OCI-LY3 (cell line): ENCODE results near the gene FHL2.

Experiments
- H2AFZ ChIP-seq: fragments of 200-600, 300-600 bp; shearing (Covaris generic); 2 replicates; pipeline ENCODE4 v1.6.0; 2014; ENCODE audit warnings: antibody characterized with exemption, low read depth, low read length
- H3K27ac ChIP-seq: fragments of 200-600, 300-600 bp; sonication (generic); 2 replicates; pipeline ENCODE4 v1.5.1; 2014; ENCODE audit warnings: mild to moderate bottlenecking, low read length, moderate library complexity, mixed read lengths
- H3K27me3 ChIP-seq: fragments of 200-600, 300-600 bp; sonication (generic); 2 replicates; pipeline ENCODE4 v1.6.1; 2014; ENCODE audit warnings: low read depth, low read length, mixed read lengths
- H3K36me3 ChIP-seq: fragments of 200-600, 300-600 bp; sonication (generic); replicated peaks from 2 replicates; pipeline ENCODE3; 2014; ENCODE audit warnings: low read depth, low read length, mixed read lengths
- H3K4me1 ChIP-seq: fragments of 300-600, 200-600 bp; sonication (generic); 2 replicates; pipeline ENCODE4 v1.6.1; 2014; ENCODE audit warnings: low read length, mixed read lengths
- H3K4me2 ChIP-seq: fragments of 200-600, 300-600 bp; sonication (generic); 2 replicates; pipeline ENCODE4 v1.6.1; 2014; ENCODE audit warnings: low read length, mixed read lengths
- H3K4me3 ChIP-seq: fragments of 300-600, 200-600 bp; sonication (generic); 2 replicates; pipeline ENCODE4 v1.5.1; 2014; ENCODE audit warnings: antibody characterized with exemption, mild to moderate bottlenecking, low read length, moderate library complexity
- H3K79me2 ChIP-seq: fragments of 300-600, 200-600 bp; shearing (Covaris generic); 2 replicates; pipeline ENCODE4 v1.6.1; 2014; ENCODE audit warnings: mild to moderate bottlenecking, low read length, mixed read lengths
- H3K9ac ChIP-seq: fragments of 300-600, 200-600 bp; shearing (Covaris generic); 2 replicates; pipeline ENCODE4 v1.6.0; 2014; ENCODE audit warnings: mild to moderate bottlenecking, low read length, moderate library complexity
- H3K9me3 ChIP-seq: fragments of 200-600, 300-600 bp; shearing (Covaris generic); 2 replicates; pipeline ENCODE4 v1.6.1; 2014; ENCODE audit warnings: low read length, mixed read lengths; ENCODE audit not compliant: insufficient read depth
- H4K20me1 ChIP-seq: fragments of 200-600, 300-600 bp; sonication (generic); 2 replicates; pipeline ENCODE4 v1.6.1; 2016; ENCODE audit warnings: low read length, mixed read lengths; ENCODE audit not compliant: insufficient read depth
- EZH2phosphoT487 ChIP-seq: fragments of 200-600 bp; shearing (Covaris generic); IDR thresholded peaks from 2 replicates; pipeline ENCODE4 v1.6.1; 2018; ENCODE audit warnings: antibody characterized with exemption, mixed run types, low read depth
- TF ChIP-seq, protein P1 (sequence below): fragments of 200-600, 300-600 bp; sonication (generic); IDR thresholded peaks from 2 replicates; pipeline ENCODE4 v1.5.1; 2014; ENCODE audit warnings: antibody characterized with exemption, low read length, low read depth

The FHL2 gene

DNA sequence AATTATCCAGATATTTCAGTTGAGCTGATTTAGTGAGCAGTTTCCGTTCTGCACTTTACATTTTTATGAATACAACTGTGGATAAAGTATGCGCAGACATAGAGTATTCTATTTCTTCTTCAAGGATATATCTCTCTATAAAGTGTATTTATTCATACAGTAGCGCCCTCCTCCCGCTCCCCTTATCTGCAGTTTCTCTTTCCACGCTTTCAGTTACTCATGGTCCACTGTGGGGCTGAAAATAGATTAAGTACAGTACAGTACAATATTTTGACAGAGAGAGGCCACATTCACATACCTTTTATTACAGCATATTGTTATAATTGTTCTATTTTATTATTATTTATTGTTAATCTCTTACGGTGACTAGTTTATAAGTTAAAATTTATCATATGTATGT lies 19.7 kb upstream of the FHL2 start:
- TF ChIP-seq, protein P1, sequence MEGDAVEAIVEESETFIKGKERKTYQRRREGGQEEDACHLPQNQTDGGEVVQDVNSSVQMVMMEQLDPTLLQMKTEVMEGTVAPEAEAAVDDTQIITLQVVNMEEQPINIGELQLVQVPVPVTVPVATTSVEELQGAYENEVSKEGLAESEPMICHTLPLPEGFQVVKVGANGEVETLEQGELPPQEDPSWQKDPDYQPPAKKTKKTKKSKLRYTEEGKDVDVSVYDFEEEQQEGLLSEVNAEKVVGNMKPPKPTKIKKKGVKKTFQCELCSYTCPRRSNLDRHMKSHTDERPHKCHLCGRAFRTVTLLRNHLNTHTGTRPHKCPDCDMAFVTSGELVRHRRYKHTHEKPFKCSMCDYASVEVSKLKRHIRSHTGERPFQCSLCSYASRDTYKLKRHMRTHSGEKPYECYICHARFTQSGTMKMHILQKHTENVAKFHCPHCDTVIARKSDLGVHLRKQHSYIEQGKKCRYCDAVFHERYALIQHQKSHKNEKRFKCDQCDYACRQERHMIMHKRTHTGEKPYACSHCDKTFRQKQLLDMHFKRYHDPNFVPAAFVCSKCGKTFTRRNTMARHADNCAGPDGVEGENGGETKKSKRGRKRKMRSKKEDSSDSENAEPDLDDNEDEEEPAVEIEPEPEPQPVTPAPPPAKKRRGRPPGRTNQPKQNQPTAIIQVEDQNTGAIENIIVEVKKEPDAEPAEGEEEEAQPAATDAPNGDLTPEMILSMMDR: no peak
- no peak for TF ChIP-seq EZH2phosphoT487
- peaks cover 36% of the 10 kb centered on the region for H3K27me3 ChIP-seq
- H3K4me2 ChIP-seq: no peak overlapping the region
- no peak overlapping the region for H3K27ac ChIP-seq
- H3K9me3 ChIP-seq: no peaks in the 10 kb centered on the region
- H3K4me1 ChIP-seq: no peaks in the 10 kb centered on the region
- no peak overlapping the region for H3K4me3 ChIP-seq
- H4K20me1 ChIP-seq: no peaks in the 10 kb centered on the region
- no peaks in the 10 kb centered on the region for H3K79me2 ChIP-seq
- H3K9ac ChIP-seq: no peak overlapping the region
- H3K36me3 ChIP-seq: no peaks in the 10 kb centered on the region
- no peak overlapping the region for H2AFZ ChIP-seq

- no peak overlapping the region for H3K4me2 ChIP-seq
- no peak overlapping the region for H3K9ac ChIP-seq
- no peaks in the 10 kb centered on the region for H3K9me3 ChIP-seq
- no peak overlapping the region for H3K27ac ChIP-seq
- no peak overlapping the region for H3K4me3 ChIP-seq
- H3K27me3 ChIP-seq: peaks cover 33% of the 10 kb centered on the region
- no peaks in the 10 kb centered on the region for H3K79me2 ChIP-seq
- H3K36me3 ChIP-seq: no peaks in the 10 kb centered on the region
- TF ChIP-seq, protein P1: no peak
- no peak for TF ChIP-seq EZH2phosphoT487
- H4K20me1 ChIP-seq: no peaks in the 10 kb centered on the region
- no peaks in the 10 kb centered on the region for H3K4me1 ChIP-seq
- H2AFZ ChIP-seq: no peak overlapping the region
Measured at GRCh38 chr2:105417857-105418436, 19.1 kb upstream of the FHL2 start.

DNA sequence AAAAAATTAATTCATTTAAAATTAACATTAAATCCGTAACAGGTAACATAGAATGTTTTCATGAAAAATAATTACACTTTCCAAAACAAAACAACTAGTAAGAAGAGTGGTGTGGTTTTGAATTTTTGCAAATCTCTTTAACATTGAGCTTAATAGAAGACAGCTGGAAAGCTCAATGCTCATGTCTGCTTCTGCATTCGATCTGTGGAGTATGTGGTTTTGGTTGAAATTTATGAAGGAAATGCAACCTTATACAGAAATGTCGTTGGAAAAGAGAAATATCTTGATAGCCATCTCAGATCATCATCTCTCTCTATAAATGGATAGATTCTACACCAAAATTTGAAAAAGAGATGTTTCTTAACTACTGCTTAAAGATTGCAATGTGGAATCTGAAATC lies 17.3 kb upstream of the FHL2 start:
- no peaks in the 10 kb centered on the region for H3K36me3 ChIP-seq
- no peak for TF ChIP-seq EZH2phosphoT487
- TF ChIP-seq, protein P1: no peak

GRCh38 chr2:105415007-105415406 lies 16.2 kb upstream of the FHL2 start:
- no peak overlapping the region for H3K27ac ChIP-seq
- no peaks in the 10 kb centered on the region for H4K20me1 ChIP-seq
- H3K27me3 ChIP-seq: peaks cover 19% of the 10 kb centered on the region; the same call in 1 of the 2 replicates
- H3K9me3 ChIP-seq: no peaks in the 10 kb centered on the region
- H3K9ac ChIP-seq: no peak overlapping the region
- no peak overlapping the region for H2AFZ ChIP-seq
- TF ChIP-seq, protein P1: no peak
- TF ChIP-seq EZH2phosphoT487: no peak
- H3K4me1 ChIP-seq: no peaks in the 10 kb centered on the region
- no peaks in the 10 kb centered on the region for H3K79me2 ChIP-seq
- H3K36me3 ChIP-seq: no peaks in the 10 kb centered on the region
- H3K4me2 ChIP-seq: no peak overlapping the region
- H3K4me3 ChIP-seq: no peak overlapping the region

More for the DNA sequence above, 17.3 kb upstream of the FHL2 start:
- Histone ChIP-seq H3K4me2 (no peak overlapping the region), H4K20me1 (no peaks in the 10 kb centered on the region), H3K9ac (no peak overlapping the region), H3K4me3 (no peak overlapping the region), H3K27ac (no peak overlapping the region), H3K4me1 (no peaks in the 10 kb centered on the region), H3K9me3 (no peaks in the 10 kb centered on the region), H3K27me3 (peaks cover 22% of the 10 kb centered on the region; the same call in 1 of the 2 replicates), H2AFZ (no peak overlapping the region), H3K79me2 (no peaks in the 10 kb centered on the region)
